GM12878 (cell line): ENCODE data around the gene COL2A1. TPM values are rescaled to one million over a fixed set of nuclear protein-coding genes. Genes with fewer than 3 reads are reported as not detected.

ENCODE experiments used
- ATAC-seq: fragments of 200-7000 bp; cut with Tn5 transposase; 3 replicates; pipeline ENCODE4 v1.9.1; 2020; ENCODE audit warnings: mild to moderate bottlenecking, moderate library complexity
- BruUV-seq: library from RNA; stranded (reverse); fragments of 400-500 nt; replicated peaks from 2 replicates; lab custom pipeline; 2021; lab: Mats Ljungman, UMichigan
- CTCF ChIA-PET: fragments of 300-600 bp; sonication (Branson Sonifier 250); formaldehyde crosslinking; extraction: SDS; loops from one replicate; lab custom pipeline; 2021; ENCODE audit warnings: inconsistent platforms; lab: Yijun Ruan, JAX
- POLR2A ChIA-PET: fragments of 350-600 bp; formaldehyde crosslinking; extraction: SDS; loops from one replicate; lab custom pipeline; 2021; ENCODE audit warnings: inconsistent platforms; lab: Charles Lee
- RAD21 ChIA-PET: fragments of 300-600 bp; sonication (Branson Sonifier 250); formaldehyde crosslinking; loops from one replicate; lab custom pipeline; 2023; ENCODE audit warnings: antibody characterized with exemption; ENCODE audit not compliant: unreplicated experiment; lab: Charles Lee
- SMC1A ChIA-PET: fragments of 300-600 bp; sonication (Branson Sonifier 250); formaldehyde crosslinking; loops from one replicate; lab custom pipeline; 2023; ENCODE audit not compliant: unreplicated experiment, uncharacterized antibody; lab: Charles Lee
- DNase-seq: peaks from one replicate; pipeline ENCODE4 v3.0.0-alpha.2; 2011; ENCODE audit warnings: low read depth, low spot score
- FAIRE-seq: peaks from 3 replicates; lab custom pipeline; 2011; peaks lifted over from hg19 to GRCh38; lab: Jason Lieb, UNC
- H2AFZ ChIP-seq: 2 replicates; pipeline ENCODE4 v1.6.0; 2011; ENCODE audit warnings: low read depth, low read length, control low read depth; ENCODE audit not compliant: control insufficient read depth
- H3K27ac ChIP-seq: 2 replicates; pipeline ENCODE4 v1.5.1; 2011; ENCODE audit warnings: control low read depth; ENCODE audit not compliant: control insufficient read depth, insufficient read depth
- H3K27me3 ChIP-seq, 2 experiments: replicated peaks in 1 of 2; 2 replicates each; pipeline versions ENCODE4 v1.6.0 to v1.6.1; 2011; ENCODE audit warnings: low read length in 1 of 2; ENCODE audit not compliant: control insufficient read depth in 2 of 2, insufficient read depth in 2 of 2
- H3K36me3 ChIP-seq, 2 experiments: 2 replicates each; pipeline ENCODE4 v1.5.1; 2011; ENCODE audit warnings: low read length in 1 of 2; ENCODE audit not compliant: control insufficient read depth in 2 of 2, insufficient read depth in 2 of 2
- H3K4me1 ChIP-seq: 2 replicates; pipeline ENCODE4 v1.6.1; 2011; ENCODE audit warnings: mild to moderate bottlenecking, low read length, moderate library complexity, mixed read lengths; ENCODE audit not compliant: control insufficient read depth, insufficient read depth
- H3K4me2 ChIP-seq: 2 replicates; pipeline ENCODE4 v1.6.0; 2011; ENCODE audit warnings: control low read depth; ENCODE audit not compliant: control insufficient read depth, insufficient read depth
- H3K4me3 ChIP-seq: fragments of 200-600 bp; sonication (generic); 2 replicates; pipeline ENCODE4 v1.5.1; 2016
- H3K79me2 ChIP-seq: 2 replicates; pipeline ENCODE4 v1.6.0; 2011; ENCODE audit warnings: low read length; ENCODE audit not compliant: control insufficient read depth, insufficient read depth
- H3K9ac ChIP-seq: 2 replicates; pipeline ENCODE4 v1.8.0; 2011; ENCODE audit warnings: low read length, control low read depth, mixed read lengths; ENCODE audit not compliant: control insufficient read depth, insufficient read depth
- H3K9me3 ChIP-seq: replicated peaks from 3 replicates; pipeline ENCODE4 v1.5.1; 2011; ENCODE audit warnings: mild to moderate bottlenecking, low read length; ENCODE audit not compliant: control insufficient read depth, insufficient read depth
- H4K20me1 ChIP-seq: 2 replicates; pipeline ENCODE4 v1.6.0; 2011; ENCODE audit not compliant: control insufficient read depth, insufficient read depth
- EGR1 ChIP-seq, 2 experiments: IDR thresholded peaks; 1 replicate in 1 of 2; 2 replicates in 1 of 2; pipeline ENCODE4 v1.6.1; 2011 to 2012; ENCODE audit warnings: low read depth in 2 of 2, low read length in 2 of 2, borderline replicate concordance in 1 of 2, mild to moderate bottlenecking in 1 of 2, moderate library complexity in 1 of 2
- ESRRA ChIP-seq: IDR thresholded peaks from 2 replicates; pipeline ENCODE4 v1.6.1; 2012; ENCODE audit warnings: mild to moderate bottlenecking, low read length, improper control_type of control experiment
- HDAC2 ChIP-seq: fragments of 200-600 bp; sonication (generic); IDR thresholded peaks from 2 replicates; pipeline ENCODE4 v1.6.1; 2017
- JUNB ChIP-seq: IDR thresholded peaks from 2 replicates; pipeline ENCODE4 v1.6.1; 2016; ENCODE audit warnings: antibody characterized with exemption, mild to moderate bottlenecking
- MEF2A ChIP-seq: IDR thresholded peaks from 2 replicates; pipeline ENCODE4 v1.6.1; 2011; ENCODE audit warnings: low read depth, mild to moderate bottlenecking, low read length, moderate library complexity; ENCODE audit not compliant: insufficient read depth
- MTA3 ChIP-seq: IDR thresholded peaks from 2 replicates; pipeline ENCODE4 v1.6.1; 2012; ENCODE audit warnings: low read length, inconsistent platforms, borderline replicate concordance
- NR2C2 ChIP-seq: IDR thresholded peaks from 2 replicates; pipeline ENCODE4 v1.6.1; 2011; ENCODE audit warnings: borderline replicate concordance, low read depth; ENCODE audit not compliant: control insufficient read depth, insufficient read length
- POLR2AphosphoS2 ChIP-seq: IDR thresholded peaks from 2 replicates; pipeline ENCODE4 v1.6.1; 2011; ENCODE audit warnings: low read depth, mild to moderate bottlenecking, low read length, improper control_type of control experiment, moderate library complexity
- POU2F2 ChIP-seq: IDR thresholded peaks from 3 replicates; pipeline ENCODE4 v1.6.1; 2011; ENCODE audit warnings: low read depth, mild to moderate bottlenecking, low read length, borderline replicate concordance
- RELA ChIP-seq: fragments of 450-650 bp; IDR thresholded peaks from 2 replicates; pipeline ENCODE4 v1.8.0; 2014; ENCODE audit warnings: borderline replicate concordance; ENCODE audit not compliant: partially characterized antibody
- SPI1 ChIP-seq: IDR thresholded peaks from 2 replicates; pipeline ENCODE4 v1.6.1; 2011; ENCODE audit warnings: low read depth, mild to moderate bottlenecking, low read length, moderate library complexity, borderline replicate concordance; ENCODE audit not compliant: insufficient read depth
- TCF12 ChIP-seq: IDR thresholded peaks from 2 replicates; pipeline ENCODE4 v1.6.1; 2011; ENCODE audit warnings: low read depth, mild to moderate bottlenecking, low read length
- TCF7 ChIP-seq: IDR thresholded peaks from 2 replicates; pipeline ENCODE4 v1.6.1; 2014; ENCODE audit warnings: antibody characterized with exemption, borderline replicate concordance
- WRNIP1 ChIP-seq: IDR thresholded peaks from 2 replicates; pipeline ENCODE4 v1.6.1; 2011; ENCODE audit warnings: low read depth, low read length, improper control_type of control experiment, borderline replicate concordance
- ZZZ3 ChIP-seq: IDR thresholded peaks from 2 replicates; pipeline ENCODE4 v1.6.1; 2011; ENCODE audit warnings: low read depth; ENCODE audit not compliant: control insufficient read depth, insufficient read length
- WGBS: methylation state at CpG from one replicate; pipeline ENCODE4 v1.1.6; 2016; ENCODE audit warnings: low lambda C conversion rate; ENCODE audit not compliant: insufficient replicate concordance, insufficient coverage; ENCODE audit errors: missing lambda C conversion rate; 5-methylcytosine and 5-hydroxymethylcytosine counted together
- in situ Hi-C: fragments of 300-500 bp; cut with MboI; formaldehyde crosslinking; loops from 9 replicates; pipeline ENCODE4 v1.14.3; 2018; ENCODE audit warnings: mixed read lengths
- intact Hi-C: fragments of 100-400 bp; cut with micrococcal nuclease; formaldehyde crosslinking; loops from one replicate; pipeline ENCODE4 v1.14.2; 2022; ENCODE audit not compliant: unreplicated experiment
- polyA plus RNA-seq, 11 experiments: library from polyadenylated mRNA; depleted of rRNA in 4 of 11; unstranded in 6 of 11; stranded (reverse) in 5 of 11; fragments of >200 nt; fragmentation: Nextera tagmentation in 4 of 11; fragmentation: Illumina TruSeq in 1 of 11; extraction: Ambion mirVana in 4 of 11; extraction: Trizol in 1 of 11; gene quantifications; 1 replicate in 1 of 11; 2 replicates in 10 of 11; pipeline versions ENCODE4 v1.2.1 to v1.2.3, GENCODE V29; 2011 to 2016; ENCODE audit warnings: inconsistent platforms in 2 of 11, missing spikeins in 2 of 11, low read depth in 1 of 11
- total RNA-seq, 4 experiments: library from RNA; depleted of rRNA in 3 of 4; stranded (reverse); fragments of >200 nt in 3 of 4; fragmentation: Illumina TruSeq in 1 of 4; extraction: Trizol in 1 of 4; gene quantifications; 2 replicates each; pipeline versions ENCODE4 v1.2.1 to v1.2.3, GENCODE V29; 2013 to 2021
- TF ChIP-seq, protein P1 (sequence below): fragments of 450-650 bp; IDR thresholded peaks from 2 replicates; pipeline ENCODE4 v1.6.1; 2017; ENCODE audit warnings: mild to moderate bottlenecking, low read depth, inconsistent platforms; ENCODE audit not compliant: poor library complexity, severe bottlenecking
- TF ChIP-seq, protein P2 (sequence below): fragments of 450-650 bp; IDR thresholded peaks from 2 replicates; pipeline ENCODE4 v1.6.1; 2018; ENCODE audit warnings: borderline replicate concordance, mild to moderate bottlenecking; ENCODE audit not compliant: partially characterized antibody
- TF ChIP-seq, protein P3 (sequence below), 3 experiments: IDR thresholded peaks in 2 of 3; conservative IDR thresholded peaks in 1 of 3; 2 replicates each; pipeline ENCODE4 v1.5.1; 2011; ENCODE audit warnings: low read depth in 3 of 3, low read length in 3 of 3, mild to moderate bottlenecking in 3 of 3, control low read depth in 2 of 3, moderate library complexity in 2 of 3, inconsistent platforms in 1 of 3, mixed read lengths in 1 of 3; ENCODE audit not compliant: control insufficient read depth in 2 of 3, insufficient read depth in 1 of 3; ENCODE audit errors: extremely low read depth in 1 of 3

COL2A1 gene
- total and polyA plus RNA-seq, 10 of the 15 experiments (the other 5 are each of a cell fraction or from before 2014, with no cell fraction given) = 0.06 to 0.67 (median 0.19) TPM; not detected in 1

DNA sequence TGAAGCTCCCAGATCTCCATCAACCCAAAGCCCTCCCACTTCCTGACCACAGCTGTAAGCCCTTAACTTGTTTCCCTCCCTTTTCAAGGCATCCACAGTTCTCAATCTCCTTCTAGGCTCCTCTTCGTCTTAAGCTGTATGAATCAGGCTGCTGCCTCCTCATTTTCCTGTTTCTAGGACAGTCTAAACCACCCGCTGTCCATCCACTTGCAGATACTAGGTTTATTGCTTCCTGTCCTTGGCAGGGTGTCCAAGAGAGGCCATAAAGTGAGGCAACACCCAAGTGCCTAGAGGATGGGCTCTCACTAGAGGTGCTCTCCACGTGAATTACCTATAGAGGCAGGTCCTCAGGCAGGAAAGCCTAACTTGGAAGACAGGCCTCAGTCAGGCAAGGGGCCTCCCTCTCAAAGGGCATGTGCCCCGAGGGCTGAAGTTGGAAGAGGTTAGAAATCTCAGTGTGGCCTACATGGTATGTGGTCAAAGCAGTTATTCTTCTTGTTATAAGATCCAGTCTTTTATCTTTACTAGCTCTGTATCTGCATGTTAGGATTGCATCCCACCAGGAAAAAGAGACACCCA is 49.7 kb downstream of the COL2A1 start:
- in situ Hi-C loops = no loop called here
- Histone ChIP-seq H3K4me3 (no peak overlapping the region), H3K4me1 (no peaks in the 10 kb centered on the region), H3K27me3 (0 out of 4 replicates have a peak, but pooled peaks cover 0 to 5% of the 10 kb centered on the region in 2 experiments), H3K9ac (no peak overlapping the region), H3K27ac (no peak overlapping the region), H3K9me3 (peaks cover 3% of the 10 kb centered on the region; the same call in 1 of the 3 replicates), H3K79me2 (no peaks in the 10 kb centered on the region), H4K20me1 (no peaks in the 10 kb centered on the region), H3K36me3 (no peaks in the 10 kb centered on the region), H3K4me2 (no peak overlapping the region), H2AFZ (no peak overlapping the region)
- no peak for FAIRE-seq
- ChIA-PET SMC1A (no interaction called here), CTCF (interaction anchor here (1.9 to 2.3 kb wide), 2 partner anchors 9 to 116 kb away, joined by 6 to 8 read pairs; partner anchors contain the start of gene TMEM106C), RAD21 (interaction anchor here (0.9 kb wide), 1 partner anchor 189 kb away, joined by 3 read pairs; no protein-coding TSS in a partner anchor), POLR2A (interaction anchor here (0.5 kb wide), 1 partner anchor 46 kb away, joined by 3 read pairs; no protein-coding TSS in a partner anchor)
- ATAC-seq = no peak
- no peak for DNase-seq
- intact Hi-C loops = no loop called here
- 27% methylated on average over 4 of the region's 4 CpGs for WGBS
- no TSS peak for BruUV-seq
- no peak for TF ChIP-seq POLR2AphosphoS2
- TF ChIP-seq SPI1 = no peak
- TF ChIP-seq, protein P1, sequence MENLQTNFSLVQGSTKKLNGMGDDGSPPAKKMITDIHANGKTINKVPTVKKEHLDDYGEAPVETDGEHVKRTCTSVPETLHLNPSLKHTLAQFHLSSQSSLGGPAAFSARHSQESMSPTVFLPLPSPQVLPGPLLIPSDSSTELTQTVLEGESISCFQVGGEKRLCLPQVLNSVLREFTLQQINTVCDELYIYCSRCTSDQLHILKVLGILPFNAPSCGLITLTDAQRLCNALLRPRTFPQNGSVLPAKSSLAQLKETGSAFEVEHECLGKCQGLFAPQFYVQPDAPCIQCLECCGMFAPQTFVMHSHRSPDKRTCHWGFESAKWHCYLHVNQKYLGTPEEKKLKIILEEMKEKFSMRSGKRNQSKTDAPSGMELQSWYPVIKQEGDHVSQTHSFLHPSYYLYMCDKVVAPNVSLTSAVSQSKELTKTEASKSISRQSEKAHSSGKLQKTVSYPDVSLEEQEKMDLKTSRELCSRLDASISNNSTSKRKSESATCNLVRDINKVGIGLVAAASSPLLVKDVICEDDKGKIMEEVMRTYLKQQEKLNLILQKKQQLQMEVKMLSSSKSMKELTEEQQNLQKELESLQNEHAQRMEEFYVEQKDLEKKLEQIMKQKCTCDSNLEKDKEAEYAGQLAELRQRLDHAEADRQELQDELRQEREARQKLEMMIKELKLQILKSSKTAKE = no peak
- TF ChIP-seq, protein P2, sequence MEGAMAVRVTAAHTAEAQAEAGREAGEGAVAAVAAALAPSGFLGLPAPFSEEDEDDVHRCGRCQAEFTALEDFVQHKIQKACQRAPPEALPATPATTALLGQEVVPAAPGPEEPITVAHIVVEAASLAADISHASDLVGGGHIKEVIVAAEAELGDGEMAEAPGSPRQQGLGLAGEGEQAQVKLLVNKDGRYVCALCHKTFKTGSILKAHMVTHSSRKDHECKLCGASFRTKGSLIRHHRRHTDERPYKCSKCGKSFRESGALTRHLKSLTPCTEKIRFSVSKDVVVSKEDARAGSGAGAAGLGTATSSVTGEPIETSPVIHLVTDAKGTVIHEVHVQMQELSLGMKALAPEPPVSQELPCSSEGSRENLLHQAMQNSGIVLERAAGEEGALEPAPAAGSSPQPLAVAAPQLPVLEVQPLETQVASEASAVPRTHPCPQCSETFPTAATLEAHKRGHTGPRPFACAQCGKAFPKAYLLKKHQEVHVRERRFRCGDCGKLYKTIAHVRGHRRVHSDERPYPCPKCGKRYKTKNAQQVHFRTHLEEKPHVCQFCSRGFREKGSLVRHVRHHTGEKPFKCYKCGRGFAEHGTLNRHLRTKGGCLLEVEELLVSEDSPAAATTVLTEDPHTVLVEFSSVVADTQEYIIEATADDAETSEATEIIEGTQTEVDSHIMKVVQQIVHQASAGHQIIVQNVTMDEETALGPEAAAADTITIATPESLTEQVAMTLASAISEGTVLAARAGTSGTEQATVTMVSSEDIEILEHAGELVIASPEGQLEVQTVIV = no peak
- TF ChIP-seq RELA = no peak
- no peak for TF ChIP-seq WRNIP1
- no peak for TF ChIP-seq MTA3
- TF ChIP-seq TCF7 = no peak
- no peak for TF ChIP-seq JUNB
- TF ChIP-seq TCF12 = no peak
- TF ChIP-seq, protein P3, sequence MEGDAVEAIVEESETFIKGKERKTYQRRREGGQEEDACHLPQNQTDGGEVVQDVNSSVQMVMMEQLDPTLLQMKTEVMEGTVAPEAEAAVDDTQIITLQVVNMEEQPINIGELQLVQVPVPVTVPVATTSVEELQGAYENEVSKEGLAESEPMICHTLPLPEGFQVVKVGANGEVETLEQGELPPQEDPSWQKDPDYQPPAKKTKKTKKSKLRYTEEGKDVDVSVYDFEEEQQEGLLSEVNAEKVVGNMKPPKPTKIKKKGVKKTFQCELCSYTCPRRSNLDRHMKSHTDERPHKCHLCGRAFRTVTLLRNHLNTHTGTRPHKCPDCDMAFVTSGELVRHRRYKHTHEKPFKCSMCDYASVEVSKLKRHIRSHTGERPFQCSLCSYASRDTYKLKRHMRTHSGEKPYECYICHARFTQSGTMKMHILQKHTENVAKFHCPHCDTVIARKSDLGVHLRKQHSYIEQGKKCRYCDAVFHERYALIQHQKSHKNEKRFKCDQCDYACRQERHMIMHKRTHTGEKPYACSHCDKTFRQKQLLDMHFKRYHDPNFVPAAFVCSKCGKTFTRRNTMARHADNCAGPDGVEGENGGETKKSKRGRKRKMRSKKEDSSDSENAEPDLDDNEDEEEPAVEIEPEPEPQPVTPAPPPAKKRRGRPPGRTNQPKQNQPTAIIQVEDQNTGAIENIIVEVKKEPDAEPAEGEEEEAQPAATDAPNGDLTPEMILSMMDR (IDR thresholded peaks at IDR 0.05 in 2 of 3, conservative IDR thresholded peaks at IDR 0.05 in 1 of 3; ENCODE audit: control insufficient read depth in 2 of 3, extremely low read depth in 1 of 3, insufficient read depth in 1 of 3, low read depth in 3 of 3, low read length in 3 of 3) = no peak
- no peak for TF ChIP-seq HDAC2
- no peak for TF ChIP-seq POU2F2
- TF ChIP-seq MEF2A = no peak
- no peak for TF ChIP-seq ESRRA
- TF ChIP-seq EGR1 (IDR thresholded peaks at IDR 0.05; ENCODE audit: borderline replicate concordance in 1 of 2, low read depth in 2 of 2, low read length in 2 of 2) = no peak
- TF ChIP-seq NR2C2 = no peak
- TF ChIP-seq ZZZ3 = no peak
